T-helper 22 cell (primary cell): ENCODE measurements around the gene TNIP2.
A peak's percentile ranks its signal among the peaks of the same experiment; 100 is the strongest.

ENCODE experiments used
- DNase-seq: peaks from one replicate; pipeline ENCODE4 v3.0.0-alpha.2; 2020; ENCODE audit warnings: low read depth

Gene TNIP2, protein sequence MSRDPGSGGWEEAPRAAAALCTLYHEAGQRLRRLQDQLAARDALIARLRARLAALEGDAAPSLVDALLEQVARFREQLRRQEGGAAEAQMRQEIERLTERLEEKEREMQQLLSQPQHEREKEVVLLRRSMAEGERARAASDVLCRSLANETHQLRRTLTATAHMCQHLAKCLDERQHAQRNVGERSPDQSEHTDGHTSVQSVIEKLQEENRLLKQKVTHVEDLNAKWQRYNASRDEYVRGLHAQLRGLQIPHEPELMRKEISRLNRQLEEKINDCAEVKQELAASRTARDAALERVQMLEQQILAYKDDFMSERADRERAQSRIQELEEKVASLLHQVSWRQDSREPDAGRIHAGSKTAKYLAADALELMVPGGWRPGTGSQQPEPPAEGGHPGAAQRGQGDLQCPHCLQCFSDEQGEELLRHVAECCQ

DNA sequence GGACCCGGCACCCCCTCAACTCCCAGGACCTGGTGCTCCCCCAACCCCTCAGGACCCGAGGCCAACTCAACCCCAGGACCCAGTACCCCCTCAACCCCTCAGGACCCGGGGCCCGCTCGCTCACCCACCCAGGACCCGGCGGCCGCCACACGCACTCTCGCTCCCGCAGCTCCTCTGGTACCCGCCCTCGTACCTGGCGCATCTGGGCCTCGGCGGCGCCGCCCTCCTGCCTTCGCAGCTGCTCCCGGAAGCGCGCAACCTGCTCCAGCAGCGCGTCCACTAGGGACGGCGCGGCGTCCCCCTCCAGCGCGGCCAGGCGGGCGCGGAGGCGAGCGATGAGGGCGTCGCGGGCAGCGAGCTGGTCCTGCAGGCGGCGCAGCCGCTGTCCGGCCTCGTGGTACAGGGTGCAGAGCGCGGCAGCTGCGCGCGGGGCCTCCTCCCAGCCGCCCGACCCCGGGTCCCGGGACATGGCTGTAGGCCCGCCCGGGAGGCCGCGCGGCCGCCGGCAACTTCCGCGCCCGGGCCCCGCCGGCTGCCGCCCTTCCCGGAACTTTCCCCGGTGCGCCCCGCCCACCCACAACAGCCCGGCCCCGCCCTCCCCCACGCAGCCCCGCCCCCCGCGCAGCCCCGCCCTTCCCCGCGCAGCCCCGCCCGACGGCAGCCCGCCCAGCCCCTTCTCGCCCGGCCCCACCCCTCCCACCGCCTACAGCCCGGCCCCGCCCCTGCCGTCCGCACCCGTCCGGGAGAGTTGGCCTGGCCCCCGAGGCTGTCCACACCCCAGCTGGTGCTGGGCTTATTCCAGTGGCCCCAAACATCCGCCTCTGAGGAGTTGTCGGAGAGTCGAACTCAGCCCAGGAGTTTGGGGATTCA lies at the start of gene TNIP2:
TNIP2 (minus strand) TSS at position 516 of the 870 bp plus-strand sequence; CDS start at position 469, 47 bp downstream.
- DNase-seq = peak; percentile 68

- DNase-seq = no peak
Observed at GRCh38 chr4:2804973-2805501, 48.9 kb upstream of the TNIP2 start.

- no peak for DNase-seq
Observed at GRCh38 chr4:2804449-2804972, 48.4 kb upstream of the TNIP2 start.

GRCh38 chr4:2803624-2804448 lies 47.7 kb upstream of the TNIP2 start:
- DNase-seq = no peak

GRCh38 chr4:2802618-2803531 lies 46.7 kb upstream of the TNIP2 start:
- DNase-seq = no peak

- DNase-seq = no peak
Observed at GRCh38 chr4:2800691-2801596, 44.8 kb upstream of the TNIP2 start.

DNA sequence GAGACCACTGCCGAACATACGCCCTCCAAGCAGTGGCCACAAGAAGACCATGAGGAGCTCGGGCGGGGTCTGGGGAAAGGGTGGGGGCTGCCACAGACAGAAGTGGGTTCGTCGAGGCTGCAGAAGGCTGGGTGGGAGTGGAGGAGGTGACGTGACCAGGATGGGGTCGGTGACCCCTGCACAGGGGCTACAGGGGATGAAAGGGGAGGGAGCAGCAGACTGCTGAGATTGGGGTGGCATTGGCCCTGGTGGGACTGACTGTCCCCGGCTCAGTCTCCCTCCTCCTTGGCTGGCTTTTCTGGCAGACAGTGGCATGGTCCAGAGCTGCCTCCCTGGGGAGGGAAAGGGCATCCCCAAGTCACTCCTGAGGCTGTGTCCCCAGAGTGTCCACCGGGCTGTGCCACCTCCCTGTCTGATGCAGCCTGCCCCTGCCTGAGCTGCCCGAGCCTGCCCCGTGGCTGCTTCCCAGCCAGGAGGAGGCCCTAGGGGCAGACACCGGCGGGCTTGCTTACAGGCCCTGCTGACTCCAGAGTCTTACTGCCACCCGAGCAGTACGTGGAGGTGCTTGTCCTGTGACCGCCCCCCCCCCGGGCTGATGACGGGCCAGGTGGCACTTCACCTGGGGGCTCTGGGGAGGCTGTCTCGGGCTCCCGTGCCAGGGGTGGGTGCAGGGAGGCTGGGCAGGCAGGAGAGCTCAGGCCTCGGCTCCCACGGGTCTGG lies 44.0 kb upstream of the TNIP2 start:
- DNase-seq = no peak

GRCh38 chr4:2799224-2799911 lies 43.2 kb upstream of the TNIP2 start:
- DNase-seq = no peak

DNA sequence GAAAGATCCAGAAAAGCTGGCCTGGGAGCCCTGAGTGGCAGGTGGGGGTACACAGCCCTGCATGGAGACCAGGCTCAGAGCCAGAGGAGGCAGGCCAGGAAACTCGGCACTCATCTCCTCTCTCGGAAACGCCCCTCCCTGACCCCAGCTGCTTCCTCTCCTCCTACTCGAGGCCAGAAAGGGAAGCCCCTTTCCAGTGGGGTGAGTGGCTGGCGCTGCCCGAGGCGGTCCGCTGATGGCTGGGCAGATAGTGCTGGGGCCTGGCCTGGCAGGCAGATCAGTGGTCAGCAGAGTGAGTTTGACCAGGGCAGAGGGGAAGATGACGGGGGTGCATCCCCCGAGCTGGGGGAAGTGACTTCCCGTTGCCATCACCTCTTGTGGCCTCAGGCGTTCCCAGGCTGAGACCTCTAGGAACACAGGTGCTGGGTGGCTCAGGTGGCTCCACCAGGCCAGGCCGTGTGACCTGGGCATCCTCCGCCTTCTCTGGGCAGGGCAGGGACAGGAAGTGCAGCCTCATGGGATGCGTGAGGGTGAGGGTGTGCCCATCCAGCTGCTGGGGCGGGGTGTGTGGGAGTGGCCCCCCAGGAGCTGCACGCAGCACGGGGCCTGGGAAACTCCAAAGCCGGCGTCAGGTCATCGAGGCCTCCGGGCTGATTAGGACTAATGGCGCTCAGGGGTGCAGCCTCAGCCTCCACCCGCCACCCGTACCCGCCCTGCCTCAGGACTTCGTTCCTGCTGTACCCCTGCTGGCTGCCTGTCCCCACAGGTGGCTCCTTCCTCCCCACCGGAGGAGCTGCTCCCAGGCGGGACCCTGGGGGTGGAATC lies 42.5 kb upstream of the TNIP2 start:
- DNase-seq = peak; percentile 53

DNA sequence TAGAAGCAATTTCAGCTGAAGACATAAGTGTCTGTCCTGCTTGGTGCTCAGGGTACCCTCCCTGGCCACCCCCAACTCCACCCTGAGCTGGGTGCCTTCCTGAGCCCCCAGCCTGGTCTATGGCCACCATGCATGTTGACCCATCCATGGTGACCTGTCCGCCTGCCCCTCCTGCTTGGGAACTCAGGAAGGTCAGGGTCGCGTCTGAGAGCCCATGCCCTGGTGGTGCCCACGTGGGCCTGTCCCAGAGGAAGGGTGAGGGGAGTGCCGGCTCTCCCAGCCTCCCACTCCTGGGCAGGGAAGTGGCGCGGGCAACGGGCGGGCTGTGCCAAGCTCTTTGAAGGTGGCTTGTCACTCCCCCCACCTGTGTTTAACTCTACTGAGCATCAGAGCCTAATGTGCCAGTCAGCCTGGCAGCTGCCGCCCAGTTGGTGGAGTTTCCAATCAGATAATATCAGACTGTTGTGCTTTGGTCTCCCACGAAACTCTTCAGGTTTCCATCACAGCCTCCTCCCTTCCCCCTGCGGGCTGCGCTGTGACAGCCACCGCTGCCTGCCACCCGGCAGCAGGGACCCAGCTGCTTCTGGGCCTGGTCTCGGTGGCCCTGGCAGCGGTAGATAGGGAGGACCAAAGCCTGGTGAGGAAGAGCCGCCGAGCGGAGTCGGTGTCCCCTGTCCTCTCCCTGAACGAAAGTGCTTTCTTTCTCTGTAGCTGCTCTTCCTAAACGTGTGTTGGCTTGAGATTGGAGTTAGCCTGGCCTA lies 41.6 kb upstream of the TNIP2 start:
- peak; percentile 52 for DNase-seq

- DNase-seq = no peak
Observed at GRCh38 chr4:2796849-2797544, 40.9 kb upstream of the TNIP2 start.

- DNase-seq = no peak
Observed at GRCh38 chr4:2795893-2796848, 40.0 kb upstream of the TNIP2 start.

DNA sequence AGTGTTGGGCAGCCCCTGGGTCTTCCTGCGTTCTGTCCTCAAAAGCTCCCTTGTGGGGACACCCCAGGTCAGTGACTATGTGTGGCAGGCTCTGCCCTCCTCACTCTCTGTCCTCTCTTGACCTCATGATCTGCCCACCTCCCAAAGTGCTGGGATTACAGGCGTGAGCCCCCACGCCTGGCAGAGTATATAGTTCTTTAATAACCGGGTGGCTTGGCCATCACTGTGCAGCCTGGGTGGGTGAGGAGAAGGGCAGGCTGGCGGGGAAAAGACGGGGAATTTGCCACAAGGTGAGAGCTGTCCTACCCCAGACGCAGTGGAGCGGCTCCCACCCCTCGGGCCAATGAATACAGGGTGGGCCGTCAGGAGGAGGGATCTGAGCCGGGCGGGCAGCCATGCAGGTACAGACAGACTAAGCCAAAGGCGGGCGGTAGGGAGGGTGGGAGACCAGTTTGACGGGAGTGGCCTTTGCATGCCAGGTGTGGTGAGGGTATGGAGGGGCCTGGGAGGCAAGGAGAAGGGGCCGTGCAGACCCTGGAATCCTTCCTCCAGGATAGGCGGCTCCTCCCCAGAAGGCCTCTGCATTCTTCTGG lies 39.3 kb upstream of the TNIP2 start:
- no peak for DNase-seq
